ENCODE measurements around the gene OR1N1.

The OR1N1 gene

GRCh38 chr9:122518226-122518625 lies 8.9 kb downstream of the OR1N1 start:
- no peak for ATAC-seq (ENCODE audit: low read depth)
- peaks cover 7% of the 10 kb centered on the region for H3K27me3 ChIP-seq (ENCODE audit: insufficient read depth, poor library complexity, severe bottlenecking)
- H3K27ac ChIP-seq (ENCODE audit: poor library complexity, severe bottlenecking) = no peak overlapping the region
- no peak for TF ChIP-seq CTCF (IDR thresholded peaks at IDR 0.05; ENCODE audit: poor library complexity, severe bottlenecking)
- no peak overlapping the region for H3K4me3 ChIP-seq (ENCODE audit: severe bottlenecking)
- H3K36me3 ChIP-seq (ENCODE audit: low read depth) = no peaks in the 10 kb centered on the region
- no peak for DNase-seq (ENCODE audit: low spot score)
- H3K9me3 ChIP-seq (ENCODE audit: severe bottlenecking) = no peaks in the 10 kb centered on the region
- no peaks in the 10 kb centered on the region for H3K4me1 ChIP-seq (ENCODE audit: insufficient read depth, poor library complexity, severe bottlenecking)

- Histone ChIP-seq H3K4me1 (ENCODE audit: insufficient read depth, poor library complexity, severe bottlenecking) (no peaks in the 10 kb centered on the region), H3K9me3 (ENCODE audit: severe bottlenecking) (no peaks in the 10 kb centered on the region), H3K36me3 (ENCODE audit: low read depth) (no peaks in the 10 kb centered on the region), H3K27me3 (ENCODE audit: insufficient read depth, poor library complexity, severe bottlenecking) (peaks cover 8% of the 10 kb centered on the region), H3K27ac (ENCODE audit: poor library complexity, severe bottlenecking) (no peak within 1 kb of the TSS), H3K4me3 (ENCODE audit: severe bottlenecking) (no peak within 1 kb of the TSS)
- DNase-seq (ENCODE audit: low spot score) (no peak), ATAC-seq (ENCODE audit: low read depth) (no peak)
- TF ChIP-seq CTCF (IDR thresholded peaks at IDR 0.05; ENCODE audit: poor library complexity, severe bottlenecking) = no peak
Measured at GRCh38 chr9:122510502-122510901, 16.6 kb downstream of the OR1N1 start, which contains the start of gene OR1J2. Gene OR1J2, plus strand, starts transcription at chr9:122510802. Its CDS starts 0 bp downstream, at chr9:122510802.

- H3K27me3 ChIP-seq (ENCODE audit: insufficient read depth, poor library complexity, severe bottlenecking) = peaks cover 6% of the 10 kb centered on the region
- H3K4me1 ChIP-seq (ENCODE audit: insufficient read depth, poor library complexity, severe bottlenecking) = no peaks in the 10 kb centered on the region
- DNase-seq (ENCODE audit: low spot score) = no peak
- H3K9me3 ChIP-seq (ENCODE audit: severe bottlenecking) = no peaks in the 10 kb centered on the region
- no peak for TF ChIP-seq CTCF (IDR thresholded peaks at IDR 0.05; ENCODE audit: poor library complexity, severe bottlenecking)
- no peak overlapping the region for H3K4me3 ChIP-seq (ENCODE audit: severe bottlenecking)
- no peaks in the 10 kb centered on the region for H3K36me3 ChIP-seq (ENCODE audit: low read depth)
- no peak for ATAC-seq (ENCODE audit: low read depth)
- H3K27ac ChIP-seq (ENCODE audit: poor library complexity, severe bottlenecking) = no peak overlapping the region
Measured at GRCh38 chr9:122506964-122507363, 20.1 kb downstream of the OR1N1 start.

GRCh38 chr9:122498883-122499288 lies 28.2 kb downstream of the OR1N1 start:
- H3K36me3 ChIP-seq (ENCODE audit: low read depth) = no peaks in the 10 kb centered on the region
- H3K4me1 ChIP-seq (ENCODE audit: insufficient read depth, poor library complexity, severe bottlenecking) = no peaks in the 10 kb centered on the region
- no peaks in the 10 kb centered on the region for H3K9me3 ChIP-seq (ENCODE audit: severe bottlenecking)
- no peak for DNase-seq (ENCODE audit: low spot score)
- peak; percentile 88 for ATAC-seq (ENCODE audit: low read depth)
- no peak overlapping the region for H3K4me3 ChIP-seq (ENCODE audit: severe bottlenecking)
- peaks cover 12% of the 10 kb centered on the region for H3K27me3 ChIP-seq (ENCODE audit: insufficient read depth, poor library complexity, severe bottlenecking)
- peak; percentile 76 for TF ChIP-seq CTCF (IDR thresholded peaks at IDR 0.05; ENCODE audit: poor library complexity, severe bottlenecking)
- H3K27ac ChIP-seq (ENCODE audit: poor library complexity, severe bottlenecking) = no peak overlapping the region

GRCh38 chr9:122479062-122479461 lies 48.0 kb downstream of the OR1N1 start:
- ATAC-seq (ENCODE audit: low read depth) = no peak
- H3K27ac ChIP-seq (ENCODE audit: poor library complexity, severe bottlenecking) = no peak overlapping the region
- H3K9me3 ChIP-seq (ENCODE audit: severe bottlenecking) = no peaks in the 10 kb centered on the region
- H3K4me3 ChIP-seq (ENCODE audit: severe bottlenecking) = no peak overlapping the region
- H3K27me3 ChIP-seq (ENCODE audit: insufficient read depth, poor library complexity, severe bottlenecking) = peaks cover 3% of the 10 kb centered on the region
- H3K4me1 ChIP-seq (ENCODE audit: insufficient read depth, poor library complexity, severe bottlenecking) = no peaks in the 10 kb centered on the region
- no peak for TF ChIP-seq CTCF (IDR thresholded peaks at IDR 0.05; ENCODE audit: poor library complexity, severe bottlenecking)
- no peak for DNase-seq (ENCODE audit: low spot score)
- H3K36me3 ChIP-seq (ENCODE audit: low read depth) = no peaks in the 10 kb centered on the region

Data from RWPE2 (cell line).